Heart right ventricle (tissue), 16 donors: ENCODE data around the gene NELL1. TPM values are rescaled to one million over a fixed set of nuclear protein-coding genes. Genes with fewer than 3 reads are reported as not detected.

Source experiments
- ATAC-seq, 8 donors: fragments of 200-7000 bp; cut with Tn5 transposase; one replicate each; pipeline ENCODE4 v1.9.1; 2020; ENCODE audit warnings: mild to moderate bottlenecking in 8 of 8, moderate library complexity in 8 of 8, moderate number of reproducible peaks in 1 of 8
- DNase-seq, 2 donors: peaks; one replicate each; pipeline ENCODE4 v3.0.0-alpha.2; 2020
- H3K27ac ChIP-seq, 10 donors: fragments of 200-600 bp; sonication (generic) in 2 of 10; one replicate each; pipeline versions ENCODE4 v1.5.0 to v1.8.0; 2020 to 2022; ENCODE audit warnings: mild to moderate bottlenecking in 3 of 10
- H3K27me3 ChIP-seq, 7 donors: fragments of 200-600 bp; one replicate each; pipeline ENCODE4 v1.8.0; 2021 to 2022; ENCODE audit warnings: mild to moderate bottlenecking in 2 of 7
- H3K36me3 ChIP-seq, 9 donors: fragments of 200-600 bp; sonication (generic) in 1 of 9; one replicate each; pipeline versions ENCODE4 v1.5.0 to v1.8.0; 2020 to 2022; ENCODE audit warnings: mild to moderate bottlenecking in 2 of 9
- H3K4me1 ChIP-seq, 9 donors: fragments of 200-600 bp; sonication (generic) in 1 of 9; one replicate each; pipeline versions ENCODE4 v1.5.0 to v1.8.0; 2020 to 2022; ENCODE audit warnings: mild to moderate bottlenecking in 4 of 9
- H3K4me3 ChIP-seq, 10 donors: fragments of 200-600 bp; sonication (generic) in 2 of 10; one replicate each; pipeline versions ENCODE4 v1.5.0 to v1.8.0; 2020 to 2022; ENCODE audit warnings: mild to moderate bottlenecking in 7 of 10, moderate library complexity in 2 of 10
- H3K9me3 ChIP-seq, 11 donors: fragments of 200-600 bp in 10 of 11; sonication (generic) in 2 of 11; one replicate each; pipeline versions ENCODE4 v1.5.0 to v1.8.0; 2013 to 2022; ENCODE audit warnings: mild to moderate bottlenecking in 2 of 11, control low read depth in 1 of 11, moderate library complexity in 1 of 11
- WGBS, 2 donors: extraction: QIAGEN DNeasy Blood & Tissue Kit; methylation state at CpG; one replicate each; pipeline ENCODE4 v1.1.7; 2013; ENCODE audit warnings: inconsistent platforms in 1 of 2; 5-methylcytosine and 5-hydroxymethylcytosine counted together
- intact Hi-C, 10 donors: fragments of 100-400 bp; cut with DNase I; formaldehyde crosslinking; loops; one replicate each; pipeline versions ENCODE4 v1.11.1 to v1.14.2; 2022
- polyA plus RNA-seq, 2 donors: library from polyadenylated mRNA; stranded (reverse); fragments of 200-250 nt; gene quantifications; one replicate each; pipeline ENCODE4 v1.2.3, GENCODE V29; 2013
- total RNA-seq, 10 donors: library from RNA; stranded (reverse); fragmentation: NEBNext Ultra II Directional in 3 of 10; extraction: Animal tissue kit (Norgen Biotek cat#: 25700) in 3 of 10; gene quantifications; one replicate each; pipeline versions ENCODE4 v1.2.1 to v1.2.4, GENCODE V29; 2021 to 2023
- TF ChIP-seq, protein P1 (sequence below), 9 donors: fragments of 200-600 bp; sonication (generic) in 2 of 9; IDR thresholded peaks; one replicate each; pipeline versions ENCODE4 v1.5.0 to v1.8.0; 2021 to 2022; ENCODE audit warnings: antibody characterized with exemption in 9 of 9, mild to moderate bottlenecking in 5 of 9, moderate library complexity in 1 of 9
- donor health status: Arrhythmogenic right ventricular cardiomyopathy.
- donor health status: ischemic (EF 13 %, LVEDD 7.1; RV severe dilation, severe dysfunction).
- donor health status: healthy with polysubstance abuse.
- donor health status: DM: no; HTN: yes; CAD: no.
- donor health status: DM: no; HTN: no; CAD: no.
- donor health status: ischemic (EF 25% LVEDD 6.9; RV normal size, moderate dysfunction).
- donor health status: ischemic (EF 25% LVEDD 5.7; RV mildly dilated, moderate dysfunction).
- donor health status: healthy.
- donor health status: DM: yes; HTN: yes; CAD: no.
- donor health status: Ischemic cardiomyopathy.
- donor health status: ischemic (EF 35%, LVEDD 5.7; RV mildly dilated, moderate dysfunction).
- donor health status: nonischemic (EF 11% LVEDD 7.7; RV severe dilation, severe dysfunction).
- donor health status: DM: yes; HTN: yes; CAD: no.
- donor health status: PGD.
- donor health status: ischemic (EF 29% LVEDD 5.4; RV normal size, mild dysfunction).
- donor health status: nonischemic (EF 23%, LVEDD 6.1; RV moderate dilation, normal function).

Gene NELL1
- total and polyA plus RNA-seq, 12 donors: not detected

GRCh38 chr11:21105196-21105917 lies 436.0 kb downstream of the NELL1 start:
- no peak for ATAC-seq
- H3K27ac ChIP-seq: no peak overlapping the region
- intact Hi-C loops: no loop called here
- DNase-seq: no peak
- H3K4me1 ChIP-seq: no peaks in the 10 kb centered on the region
- 58 to 70% methylated on average over 5 of the region's 5 CpGs for WGBS, 2 donors
- H3K9me3 ChIP-seq: peaks cover 0 to 26% (median 7%) of the 10 kb centered on the region in 11 donors
- H3K4me3 ChIP-seq: no peak overlapping the region
- no peaks in the 10 kb centered on the region for H3K36me3 ChIP-seq
- H3K27me3 ChIP-seq: no peaks in the 10 kb centered on the region
- TF ChIP-seq, protein P1, sequence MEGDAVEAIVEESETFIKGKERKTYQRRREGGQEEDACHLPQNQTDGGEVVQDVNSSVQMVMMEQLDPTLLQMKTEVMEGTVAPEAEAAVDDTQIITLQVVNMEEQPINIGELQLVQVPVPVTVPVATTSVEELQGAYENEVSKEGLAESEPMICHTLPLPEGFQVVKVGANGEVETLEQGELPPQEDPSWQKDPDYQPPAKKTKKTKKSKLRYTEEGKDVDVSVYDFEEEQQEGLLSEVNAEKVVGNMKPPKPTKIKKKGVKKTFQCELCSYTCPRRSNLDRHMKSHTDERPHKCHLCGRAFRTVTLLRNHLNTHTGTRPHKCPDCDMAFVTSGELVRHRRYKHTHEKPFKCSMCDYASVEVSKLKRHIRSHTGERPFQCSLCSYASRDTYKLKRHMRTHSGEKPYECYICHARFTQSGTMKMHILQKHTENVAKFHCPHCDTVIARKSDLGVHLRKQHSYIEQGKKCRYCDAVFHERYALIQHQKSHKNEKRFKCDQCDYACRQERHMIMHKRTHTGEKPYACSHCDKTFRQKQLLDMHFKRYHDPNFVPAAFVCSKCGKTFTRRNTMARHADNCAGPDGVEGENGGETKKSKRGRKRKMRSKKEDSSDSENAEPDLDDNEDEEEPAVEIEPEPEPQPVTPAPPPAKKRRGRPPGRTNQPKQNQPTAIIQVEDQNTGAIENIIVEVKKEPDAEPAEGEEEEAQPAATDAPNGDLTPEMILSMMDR (IDR thresholded peaks at IDR 0.05): no peak

GRCh38 chr11:21109341-21109740 lies 440.0 kb downstream of the NELL1 start:
- intact Hi-C loops: no loop called here
- ATAC-seq: no peak
- Histone ChIP-seq H3K4me3 (no peak overlapping the region), H3K4me1 (no peaks in the 10 kb centered on the region), H3K9me3 (peaks cover 0 to 11% (median under 1%) of the 10 kb centered on the region in 11 donors), H3K27ac (no peak overlapping the region), H3K36me3 (no peaks in the 10 kb centered on the region), H3K27me3 (no peaks in the 10 kb centered on the region)
- 78 to 88% methylated on average over 2 of the region's 2 CpGs for WGBS, 2 donors
- TF ChIP-seq, protein P1 (IDR thresholded peaks at IDR 0.05): no peak
- no peak for DNase-seq

DNA sequence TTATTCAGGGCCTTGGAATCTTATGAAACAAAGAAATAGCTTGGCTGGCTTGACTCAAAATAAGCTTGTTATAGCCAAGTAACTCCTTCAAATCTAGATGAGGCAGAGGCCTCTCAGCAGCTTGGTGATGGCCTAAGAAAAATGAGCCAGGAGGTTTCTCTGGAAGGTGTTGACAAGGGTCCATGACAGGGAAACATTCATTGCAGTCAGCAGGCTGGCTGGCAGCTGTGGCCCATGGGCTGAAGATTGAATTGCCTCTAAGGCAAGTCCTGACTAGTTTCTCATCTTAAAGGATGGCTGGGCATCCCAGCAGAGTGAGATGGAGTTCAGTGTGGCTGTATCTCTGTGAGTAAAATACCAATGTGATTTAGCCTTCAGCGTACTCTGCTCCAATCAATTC lies 441.0 kb downstream of the NELL1 start:
- intact Hi-C loops: no loop called here
- TF ChIP-seq, protein P1 (IDR thresholded peaks at IDR 0.05): no peak
- no peak for ATAC-seq
- 42 to 60% methylated on average over 1 of the region's 1 CpG for WGBS, 2 donors
- H3K9me3 ChIP-seq: peaks cover 0 to under 1% (median 0%) of the 10 kb centered on the region in 11 donors
- H3K27ac ChIP-seq: no peak overlapping the region
- no peaks in the 10 kb centered on the region for H3K36me3 ChIP-seq
- H3K4me1 ChIP-seq: no peaks in the 10 kb centered on the region
- DNase-seq: no peak
- H3K27me3 ChIP-seq: no peaks in the 10 kb centered on the region
- no peak overlapping the region for H3K4me3 ChIP-seq

GRCh38 chr11:21113876-21114275 lies 444.5 kb downstream of the NELL1 start:
- WGBS, 2 donors: 57 to 60% methylated on average over 3 of the region's 3 CpGs
- no peak for DNase-seq
- Histone ChIP-seq H3K4me1 (no peaks in the 10 kb centered on the region), H3K27me3 (peaks cover 0 to 3% (median 0%) of the 10 kb centered on the region in 7 donors), H3K36me3 (no peaks in the 10 kb centered on the region), H3K4me3 (no peak overlapping the region), H3K9me3 (no peaks in the 10 kb centered on the region), H3K27ac (no peak overlapping the region)
- TF ChIP-seq, protein P1 (IDR thresholded peaks at IDR 0.05): no peak
- ATAC-seq: no peak
- intact Hi-C loops: no loop called here
